ENCODE results near the gene FRMD4A.

The FRMD4A gene

DNA sequence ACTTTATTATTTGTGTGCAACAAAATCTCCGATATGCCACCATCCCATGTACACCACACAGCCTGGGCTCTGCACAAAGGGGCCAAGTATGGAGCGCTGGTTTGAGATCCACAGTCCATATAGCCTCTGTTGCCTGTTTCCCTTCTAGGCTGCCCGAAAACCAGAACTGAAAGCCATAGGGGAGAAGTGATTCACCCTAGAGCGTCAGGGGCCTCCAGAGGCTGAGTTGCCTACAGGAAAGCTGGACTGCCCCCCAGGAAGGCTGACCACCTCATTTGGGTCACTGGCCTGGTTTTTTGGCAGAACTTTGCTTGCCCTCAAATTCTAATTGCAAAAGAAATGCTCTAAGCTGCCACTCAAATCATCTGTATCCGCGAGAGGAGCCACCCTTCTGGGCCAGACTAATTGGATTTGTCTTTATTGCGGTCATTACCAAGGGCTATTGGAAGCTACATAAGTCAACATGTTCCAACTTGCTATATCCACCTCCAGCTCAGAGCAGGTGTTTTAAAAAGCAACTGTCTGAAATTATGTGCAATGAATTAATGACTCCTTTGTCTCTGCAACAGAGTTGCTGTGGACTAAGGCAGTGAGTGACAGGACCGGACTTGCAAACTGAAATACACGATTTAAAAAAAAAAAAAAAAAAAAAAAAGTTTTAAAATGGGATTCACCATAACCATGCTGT, 28.3 kb upstream of the FRMD4A start:
- no peaks in the 10 kb centered on the region for H3K36me3 Mint-ChIP-seq (ENCODE audit: low read depth)
- H3K9me3 Mint-ChIP-seq: no peaks in the 10 kb centered on the region
- peaks cover 5% of the 10 kb centered on the region for H3K4me1 Mint-ChIP-seq (ENCODE audit: low read depth)
- intact Hi-C loops (cut with micrococcal nuclease): no loop called here
- H3K4me3 Mint-ChIP-seq: no peak overlapping the region
- H3K27ac Mint-ChIP-seq: no peak overlapping the region
- H3K27me3 Mint-ChIP-seq: peaks cover 18% of the 10 kb centered on the region

DNA sequence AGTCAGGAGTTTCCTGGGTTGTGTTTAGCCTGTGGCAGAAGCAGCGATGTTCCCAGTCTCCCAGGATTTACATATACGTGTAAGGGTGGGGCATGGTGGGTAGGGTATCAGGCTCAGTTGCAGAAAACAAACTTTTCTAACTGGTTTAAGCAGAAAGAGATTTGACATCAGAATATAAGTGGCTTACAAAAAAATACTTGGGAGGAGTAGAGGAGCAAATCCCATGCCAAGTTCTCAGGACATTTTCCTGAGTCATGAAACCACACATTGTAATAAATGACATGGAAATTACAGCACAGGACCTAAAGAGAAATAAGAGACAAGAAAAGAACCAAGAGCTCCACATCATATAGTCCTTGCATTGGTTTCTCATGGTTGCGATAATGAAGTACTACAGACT, 26.2 kb upstream of the FRMD4A start:
- no peak overlapping the region for H3K4me3 Mint-ChIP-seq
- H3K9me3 Mint-ChIP-seq: no peaks in the 10 kb centered on the region
- peaks cover 12% of the 10 kb centered on the region for H3K27me3 Mint-ChIP-seq
- H3K36me3 Mint-ChIP-seq (ENCODE audit: low read depth): no peaks in the 10 kb centered on the region
- H3K27ac Mint-ChIP-seq: no peak overlapping the region
- H3K4me1 Mint-ChIP-seq (ENCODE audit: low read depth): peaks cover 5% of the 10 kb centered on the region
- intact Hi-C loops (cut with micrococcal nuclease): no loop called here

- no peaks in the 10 kb centered on the region for H3K9me3 Mint-ChIP-seq
- no peaks in the 10 kb centered on the region for H3K36me3 Mint-ChIP-seq (ENCODE audit: low read depth)
- H3K4me1 Mint-ChIP-seq (ENCODE audit: low read depth): peaks cover 5% of the 10 kb centered on the region
- no peak overlapping the region for H3K4me3 Mint-ChIP-seq
- H3K27ac Mint-ChIP-seq: no peak overlapping the region
- H3K27me3 Mint-ChIP-seq: peaks cover 10% of the 10 kb centered on the region
- intact Hi-C loops (cut with micrococcal nuclease): no loop called here
These were observed 25.0 kb upstream of the FRMD4A start for GRCh38 chr10:14355750-14356149.

DNA sequence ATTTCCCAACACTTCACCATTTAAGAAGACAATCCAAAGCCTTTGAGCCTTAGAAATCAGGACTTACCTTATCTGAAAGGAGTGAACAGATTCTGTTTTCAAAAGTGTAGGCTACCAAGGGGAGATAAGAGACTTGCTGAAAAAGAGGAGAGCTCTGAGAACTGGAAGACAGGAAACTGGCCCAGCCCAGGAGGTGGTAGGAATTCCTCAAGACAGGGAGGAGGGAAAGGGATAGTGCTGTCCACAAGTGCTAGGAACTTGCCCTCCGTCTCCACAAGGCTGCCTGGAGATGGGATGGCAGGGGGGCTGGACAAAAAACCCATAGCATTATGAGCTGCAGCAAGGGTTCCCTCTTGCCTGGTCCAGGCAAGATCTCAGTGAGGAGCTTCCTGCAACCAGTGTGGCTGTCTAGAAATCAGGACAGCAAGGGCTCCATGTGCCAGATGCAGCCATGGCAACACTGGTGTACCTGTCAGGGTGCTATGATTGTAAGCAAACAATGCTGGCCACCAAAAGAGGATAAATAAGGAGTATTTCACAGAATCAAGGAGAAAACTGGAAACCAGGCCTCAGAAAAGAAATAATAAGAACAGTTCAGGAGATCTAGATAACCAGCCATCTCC, 22.7 kb upstream of the FRMD4A start:
- H3K27ac Mint-ChIP-seq: no peak overlapping the region
- no peak overlapping the region for H3K4me3 Mint-ChIP-seq
- no peaks in the 10 kb centered on the region for H3K36me3 Mint-ChIP-seq (ENCODE audit: low read depth)
- no peaks in the 10 kb centered on the region for H3K4me1 Mint-ChIP-seq (ENCODE audit: low read depth)
- intact Hi-C loops (cut with micrococcal nuclease): no loop called here
- H3K9me3 Mint-ChIP-seq: no peaks in the 10 kb centered on the region
- H3K27me3 Mint-ChIP-seq: peaks cover 14% of the 10 kb centered on the region

- H3K4me1 Mint-ChIP-seq (ENCODE audit: low read depth): no peaks in the 10 kb centered on the region
These were observed 19.3 kb upstream of the FRMD4A start for GRCh38 chr10:14350006-14350405.

GRCh38 chr10:14349081-14349480, 18.4 kb upstream of the FRMD4A start:
- no peak overlapping the region for H3K4me3 Mint-ChIP-seq
- H3K27ac Mint-ChIP-seq: no peak overlapping the region
- no peaks in the 10 kb centered on the region for H3K4me1 Mint-ChIP-seq (ENCODE audit: low read depth)
- no peaks in the 10 kb centered on the region for H3K36me3 Mint-ChIP-seq (ENCODE audit: low read depth)
- peaks cover 7% of the 10 kb centered on the region for H3K27me3 Mint-ChIP-seq
- intact Hi-C loops (cut with micrococcal nuclease): no loop called here
- no peaks in the 10 kb centered on the region for H3K9me3 Mint-ChIP-seq

More at GRCh38 chr10:14350006-14350405, 19.3 kb upstream of the FRMD4A start:
- Mint-ChIP-seq H3K4me3 (no peak overlapping the region), H3K9me3 (no peaks in the 10 kb centered on the region), H3K27ac (no peak overlapping the region), H3K36me3 (ENCODE audit: low read depth) (no peaks in the 10 kb centered on the region), H3K27me3 (peaks cover 7% of the 10 kb centered on the region)
- intact Hi-C loops (cut with micrococcal nuclease): no loop called here

- Mint-ChIP-seq H3K4me1 (ENCODE audit: low read depth) (no peaks in the 10 kb centered on the region), H3K27me3 (peaks cover 18% of the 10 kb centered on the region)
These were observed 14.5 kb upstream of the FRMD4A start for GRCh38 chr10:14345262-14345661.

DNA sequence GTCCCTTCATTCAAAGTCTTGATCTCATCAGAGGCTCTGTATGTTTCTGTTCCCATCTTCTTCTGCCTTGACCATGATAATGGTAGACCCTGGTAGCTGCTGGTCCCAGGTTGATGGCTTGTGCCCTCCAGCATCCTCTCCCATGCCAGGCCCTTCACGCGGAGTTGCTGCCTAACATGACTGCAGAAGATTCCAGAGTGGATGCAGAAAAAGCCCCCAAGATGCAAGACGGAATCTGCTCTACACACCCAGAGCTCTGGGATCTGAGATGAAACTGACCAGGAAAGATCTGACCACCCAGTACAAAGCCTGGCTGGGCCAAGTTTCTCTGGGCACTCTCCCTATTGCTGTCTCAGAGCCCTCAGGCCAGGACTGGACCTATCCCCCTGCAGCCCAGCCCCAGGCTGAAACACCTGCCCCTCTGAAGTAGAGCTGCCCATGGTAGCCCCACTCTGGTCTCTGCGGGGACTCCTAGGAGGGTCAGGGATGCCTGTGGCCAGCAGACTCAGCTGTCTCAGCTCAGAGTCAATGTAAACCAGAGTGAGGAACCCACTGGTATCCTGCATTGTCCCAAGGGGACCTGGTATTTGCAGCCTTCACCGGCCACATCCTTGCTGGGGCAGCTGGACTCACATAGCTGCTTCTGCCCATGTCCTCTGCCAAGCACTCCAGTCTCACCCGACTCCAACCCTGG, 9.5 kb upstream of the FRMD4A start:
- intact Hi-C loops (cut with micrococcal nuclease): no loop called here
- H3K4me1 Mint-ChIP-seq (ENCODE audit: low read depth): no peaks in the 10 kb centered on the region
- H3K27ac Mint-ChIP-seq: no peak overlapping the region
- peaks cover 11% of the 10 kb centered on the region for H3K27me3 Mint-ChIP-seq
- H3K4me3 Mint-ChIP-seq: no peak overlapping the region
- no peaks in the 10 kb centered on the region for H3K36me3 Mint-ChIP-seq (ENCODE audit: low read depth)
- no peaks in the 10 kb centered on the region for H3K9me3 Mint-ChIP-seq

More at GRCh38 chr10:14345262-14345661, 14.5 kb upstream of the FRMD4A start:
- H3K36me3 Mint-ChIP-seq (ENCODE audit: low read depth): no peaks in the 10 kb centered on the region
- no peak overlapping the region for H3K4me3 Mint-ChIP-seq
- no peak overlapping the region for H3K27ac Mint-ChIP-seq
- no peaks in the 10 kb centered on the region for H3K9me3 Mint-ChIP-seq
- intact Hi-C loops (cut with micrococcal nuclease): no loop called here

DNA sequence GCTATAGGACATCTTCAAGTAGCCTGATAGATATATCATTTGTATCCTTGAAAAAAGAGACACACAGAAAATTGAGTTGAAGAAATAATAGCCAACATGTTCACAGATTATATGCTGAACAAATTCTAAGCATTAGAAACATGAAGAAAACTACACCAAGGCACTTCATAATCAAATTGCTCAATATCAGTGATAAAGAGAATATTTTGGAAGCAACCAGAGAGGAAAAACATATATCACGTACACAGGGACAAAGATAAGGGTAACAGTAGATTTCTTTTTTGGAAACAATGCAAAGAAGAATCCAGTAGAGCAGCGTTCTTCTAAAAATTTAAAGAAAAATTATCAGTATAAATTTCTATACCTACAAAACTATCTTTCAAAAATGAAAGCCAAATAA, 6.0 kb upstream of the FRMD4A start:
- no peak overlapping the region for H3K27ac Mint-ChIP-seq
- H3K27me3 Mint-ChIP-seq: peaks cover 17% of the 10 kb centered on the region
- no peaks in the 10 kb centered on the region for H3K36me3 Mint-ChIP-seq (ENCODE audit: low read depth)
- intact Hi-C loops (cut with micrococcal nuclease): no loop called here
- no peaks in the 10 kb centered on the region for H3K4me1 Mint-ChIP-seq (ENCODE audit: low read depth)
- no peak overlapping the region for H3K4me3 Mint-ChIP-seq
- H3K9me3 Mint-ChIP-seq: no peaks in the 10 kb centered on the region

- Mint-ChIP-seq H3K9me3 (no peaks in the 10 kb centered on the region), H3K27me3 (peaks cover 17% of the 10 kb centered on the region), H3K36me3 (ENCODE audit: low read depth) (no peaks in the 10 kb centered on the region), H3K4me3 (no peak overlapping the region), H3K27ac (no peak overlapping the region), H3K4me1 (ENCODE audit: low read depth) (no peaks in the 10 kb centered on the region)
- intact Hi-C loops (cut with micrococcal nuclease): no loop called here
These were observed 4.0 kb upstream of the FRMD4A start for GRCh38 chr10:14334771-14335170.

DNA sequence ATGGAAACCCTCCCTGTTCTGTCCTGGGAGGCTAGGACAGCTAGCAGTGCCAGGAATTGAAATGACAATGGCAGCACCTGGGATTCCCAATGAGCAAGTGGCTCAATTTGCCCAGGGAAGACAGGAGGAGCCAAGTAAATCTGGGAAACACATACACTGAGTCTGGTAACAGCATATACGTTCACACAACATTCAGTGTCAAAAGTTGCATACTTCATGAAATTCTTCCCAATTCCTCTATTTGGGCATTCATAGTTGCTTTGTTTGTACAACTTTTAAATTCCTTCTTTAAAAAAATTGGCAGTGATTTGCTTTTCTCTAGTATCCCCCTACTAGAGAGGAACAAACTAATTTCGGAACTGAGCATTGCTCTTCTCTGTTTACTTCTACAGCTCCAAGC, 2.9 kb upstream of the FRMD4A start:
- intact Hi-C loops (cut with micrococcal nuclease): no loop called here
- H3K27ac Mint-ChIP-seq: no peak overlapping the region
- H3K27me3 Mint-ChIP-seq: peaks cover 22% of the 10 kb centered on the region
- H3K9me3 Mint-ChIP-seq: no peaks in the 10 kb centered on the region
- H3K4me3 Mint-ChIP-seq: no peak overlapping the region
- no peaks in the 10 kb centered on the region for H3K36me3 Mint-ChIP-seq (ENCODE audit: low read depth)
- no peaks in the 10 kb centered on the region for H3K4me1 Mint-ChIP-seq (ENCODE audit: low read depth)

DNA sequence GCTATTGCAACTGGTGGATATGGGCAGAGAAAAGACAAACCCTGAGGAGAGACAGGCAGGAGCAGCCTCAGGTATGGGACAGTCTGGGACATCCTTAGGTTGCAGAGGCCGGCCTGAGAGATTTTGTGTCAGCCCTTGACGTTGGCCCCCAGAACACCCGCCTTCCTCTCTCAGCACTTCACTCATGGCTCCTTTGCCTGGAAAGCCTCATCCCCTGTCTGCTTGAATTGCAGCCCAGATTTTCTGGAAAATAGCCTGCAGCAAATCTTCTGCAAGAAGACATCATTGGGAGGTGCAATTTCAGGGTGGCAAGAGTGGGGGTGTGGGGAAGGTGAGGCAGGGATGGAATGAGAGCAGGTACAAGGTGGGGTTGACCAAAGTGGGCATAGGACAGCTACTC, 2.2 kb upstream of the FRMD4A start:
- Mint-ChIP-seq H3K27me3 (peaks cover 25% of the 10 kb centered on the region), H3K9me3 (no peaks in the 10 kb centered on the region), H3K4me1 (ENCODE audit: low read depth) (peaks cover under 1% of the 10 kb centered on the region), H3K27ac (no peak overlapping the region), H3K4me3 (no peak overlapping the region), H3K36me3 (ENCODE audit: low read depth) (no peaks in the 10 kb centered on the region)
- intact Hi-C loops (cut with micrococcal nuclease): no loop called here

GRCh38 chr10:14329746-14330173, 964 bp downstream of the FRMD4A start:
- no peak overlapping the region for H3K4me3 Mint-ChIP-seq
- no peak overlapping the region for H3K27ac Mint-ChIP-seq
- H3K9me3 Mint-ChIP-seq: no peaks in the 10 kb centered on the region
- peaks cover 30% of the 10 kb centered on the region for H3K27me3 Mint-ChIP-seq
- H3K4me1 Mint-ChIP-seq (ENCODE audit: low read depth): peaks cover 5% of the 10 kb centered on the region
- intact Hi-C loops (cut with micrococcal nuclease): no loop called here
- H3K36me3 Mint-ChIP-seq (ENCODE audit: low read depth): no peaks in the 10 kb centered on the region

- Mint-ChIP-seq H3K27me3 (peaks cover 30% of the 10 kb centered on the region), H3K4me1 (ENCODE audit: low read depth) (peaks cover 5% of the 10 kb centered on the region), H3K27ac (no peak overlapping the region), H3K9me3 (no peaks in the 10 kb centered on the region), H3K4me3 (no peak overlapping the region), H3K36me3 (ENCODE audit: low read depth) (no peaks in the 10 kb centered on the region)
- intact Hi-C loops (cut with micrococcal nuclease): no loop called here
These were observed 1.6 kb downstream of the FRMD4A start for GRCh38 chr10:14328881-14329672.
